HCT116 (cell line): ENCODE data around the gene GTF2IRD1. TPM values are rescaled to one million over a fixed set of nuclear protein-coding genes. Genes with fewer than 3 reads are reported as not detected.

Experiments used
- ATAC-seq: fragments of 200-7000 bp; cut with Tn5 transposase; 2 replicates; pipeline ENCODE4 v1.9.1; 2020; ENCODE audit warnings: mild to moderate bottlenecking, moderate library complexity
- BruUV-seq: library from RNA; stranded (reverse); fragments of 400-500 nt; replicated peaks from 2 replicates; lab custom pipeline; 2021; lab: Mats Ljungman, UMichigan
- CTCF ChIA-PET: fragments of 300-600 bp; sonication (Branson Sonifier 250); formaldehyde crosslinking; loops from one replicate; lab custom pipeline; 2021; ENCODE audit warnings: antibody characterized with exemption; lab: Charles Lee
- POLR2A ChIA-PET: fragments of 300-600, 350-600 bp; sonication (Branson Sonifier 250); formaldehyde crosslinking; loops from one replicate; lab custom pipeline; 2021; ENCODE audit warnings: antibody characterized with exemption; lab: Charles Lee
- RAD21 ChIA-PET, 2 experiments: fragments of 300-600 bp; sonication (Branson Sonifier 250); formaldehyde crosslinking; loops; one replicate each; lab custom pipeline; 2023; ENCODE audit warnings: low total read pairs in 2 of 2; ENCODE audit not compliant: uncharacterized antibody in 2 of 2, unreplicated experiment in 2 of 2, low non-redundant PET in 1 of 2; lab: Charles Lee
- DNase-seq: peaks from one replicate; pipeline ENCODE4 v3.0.0-alpha.2; 2010; ENCODE audit warnings: low read depth, low spot score
- H2AFZ ChIP-seq: fragments of 200-600 bp; shearing (Covaris generic), sonication (generic); 2 replicates; pipeline ENCODE4 v1.6.1; 2017; ENCODE audit warnings: low read depth, mixed run types, mixed read lengths, antibody characterized with exemption, low read length; ENCODE audit not compliant: poor library complexity, severe bottlenecking
- H3K27ac ChIP-seq: 2 replicates; pipeline ENCODE4 v1.5.1; 2012; ENCODE audit warnings: low read depth, low read length
- H3K27me3 ChIP-seq: fragments of 200-600 bp; sonication (generic); 2 replicates; pipeline ENCODE4 v1.6.1; 2016; ENCODE audit warnings: mixed run types, low read length, mixed read lengths; ENCODE audit not compliant: insufficient read depth
- H3K36me3 ChIP-seq, 2 experiments: fragments of 200-500 bp in 1 of 2; fragments of 200-600 bp in 1 of 2; sonication (Bioruptor generic) in 1 of 2; sonication (generic) in 1 of 2; 2 replicates each; pipeline versions ENCODE4 v1.5.1 to v1.6.1; 2014 to 2016; ENCODE audit warnings: low read length in 2 of 2, inconsistent platforms in 1 of 2, mixed read lengths in 1 of 2, mixed run types in 1 of 2; ENCODE audit not compliant: insufficient read depth in 2 of 2, control insufficient read depth in 1 of 2
- H3K4me1 ChIP-seq, 2 experiments: fragments of 200-600 bp in 1 of 2; sonication (generic) in 1 of 2; 2 replicates each; pipeline versions ENCODE4 v1.5.1 to v1.6.1; 2012 to 2017; ENCODE audit warnings: low read length in 2 of 2, inconsistent platforms in 1 of 2, mild to moderate bottlenecking in 1 of 2, mixed read lengths in 1 of 2, mixed run types in 1 of 2, moderate library complexity in 1 of 2; ENCODE audit not compliant: insufficient read depth in 2 of 2, control insufficient read depth in 1 of 2
- H3K4me2 ChIP-seq: fragments of 200-600 bp; sonication (generic); 2 replicates; pipeline ENCODE4 v1.6.1; 2017; ENCODE audit warnings: mixed run types, low read length, mixed read lengths
- H3K4me3 ChIP-seq, 2 experiments: fragments of 200-600 bp in 1 of 2; sonication (generic) in 1 of 2; replicated peaks in 1 of 2; 2 replicates each; pipeline ENCODE4 v1.5.1; 2011 to 2016; ENCODE audit warnings: low read length in 2 of 2, control low read depth in 1 of 2, low read depth in 1 of 2, mild to moderate bottlenecking in 1 of 2, mixed read lengths in 1 of 2, mixed run types in 1 of 2
- H3K79me2 ChIP-seq: fragments of 200-600 bp; sonication (generic); 2 replicates; pipeline ENCODE4 v1.6.1; 2017; ENCODE audit warnings: mild to moderate bottlenecking, mixed run types, low read length, moderate library complexity, mixed read lengths; ENCODE audit not compliant: insufficient read depth
- H3K9ac ChIP-seq: fragments of 200-600 bp; sonication (generic); 2 replicates; pipeline ENCODE4 v1.6.1; 2016; ENCODE audit warnings: low read length, mixed read lengths
- H3K9me2 ChIP-seq: fragments of 200-600 bp; sonication (generic), shearing (Covaris generic); 2 replicates; pipeline ENCODE4 v1.6.1; 2017; ENCODE audit warnings: mixed run types, mild to moderate bottlenecking, moderate library complexity; ENCODE audit not compliant: insufficient read depth
- H3K9me3 ChIP-seq, 2 experiments: fragments of 200-500 bp in 1 of 2; fragments of 200-600 bp in 1 of 2; sonication (Bioruptor generic) in 1 of 2; sonication (generic) in 1 of 2; 2 replicates each; pipeline ENCODE4 v1.6.1; 2014 to 2017; ENCODE audit warnings: low read length in 2 of 2, mixed read lengths in 2 of 2, inconsistent platforms in 1 of 2, low read depth in 1 of 2, mild to moderate bottlenecking in 1 of 2, mixed run types in 1 of 2, moderate library complexity in 1 of 2; ENCODE audit not compliant: control insufficient read depth in 1 of 2, insufficient read depth in 1 of 2
- H4K20me1 ChIP-seq: fragments of 200-600 bp; sonication (generic), shearing (Covaris generic); 2 replicates; pipeline ENCODE4 v1.6.1; 2017; ENCODE audit warnings: mixed run types, mild to moderate bottlenecking, moderate library complexity; ENCODE audit not compliant: insufficient read depth
- CBX3 ChIP-seq: IDR thresholded peaks from 2 replicates; pipeline ENCODE4 v1.6.1; 2012; ENCODE audit warnings: low read depth
- EGR1 ChIP-seq: IDR thresholded peaks from 2 replicates; pipeline ENCODE4 v1.6.1; 2012; ENCODE audit warnings: low read depth
- POLR2A ChIP-seq: IDR thresholded peaks from 2 replicates; pipeline ENCODE4 v1.7.0; 2011; ENCODE audit warnings: borderline replicate concordance; ENCODE audit not compliant: insufficient read depth, insufficient read length; ENCODE audit errors: extremely low read depth
- POLR2AphosphoS5 ChIP-seq: IDR thresholded peaks from 2 replicates; pipeline ENCODE4 v1.6.1; 2011; ENCODE audit warnings: mild to moderate bottlenecking, low read depth, low read length, moderate library complexity
- SP1 ChIP-seq: IDR thresholded peaks from 2 replicates; pipeline ENCODE4 v1.6.1; 2012; ENCODE audit warnings: low read depth
- TCF7L2 ChIP-seq: IDR thresholded peaks from 2 replicates; pipeline ENCODE4 v1.7.0; 2011; ENCODE audit warnings: borderline replicate concordance, inconsistent platforms; ENCODE audit not compliant: insufficient read depth, insufficient read length; ENCODE audit errors: extremely low read depth
- intact Hi-C: fragments of 100-400 bp; cut with micrococcal nuclease; formaldehyde crosslinking; loops from 2 replicates; pipeline ENCODE4 v1.10.0; 2022
- total RNA-seq: library from RNA; stranded (reverse); gene quantifications from one replicate; pipeline ENCODE4 v1.2.1, GENCODE V29; 2021; ENCODE audit not compliant: unreplicated experiment
- TF ChIP-seq, protein P1 (sequence below), 3 experiments: fragments of 200-600 bp in 1 of 3; sonication (generic) in 1 of 3; IDR thresholded peaks in 2 of 3; conservative IDR thresholded peaks in 1 of 3; 2 replicates each; pipeline ENCODE4 v1.5.1; 2012 to 2017; ENCODE audit warnings: low read depth in 2 of 3, low read length in 2 of 3, antibody characterized with exemption in 1 of 3, borderline replicate concordance in 1 of 3, control low read depth in 1 of 3, mild to moderate bottlenecking in 1 of 3, mixed read lengths in 1 of 3, mixed run types in 1 of 3, moderate library complexity in 1 of 3; ENCODE audit not compliant: insufficient read depth in 1 of 3
- TF ChIP-seq, protein P2 (sequence below): IDR thresholded peaks from 2 replicates; pipeline ENCODE4 v1.6.1; 2012

The GTF2IRD1 gene
- total RNA-seq, 1 experiment from 2014 or later: 34.5 TPM

GRCh38 chr7:74604326-74605020, 150.8 kb downstream of the GTF2IRD1 start (continued):
- TF ChIP-seq, protein P1, sequence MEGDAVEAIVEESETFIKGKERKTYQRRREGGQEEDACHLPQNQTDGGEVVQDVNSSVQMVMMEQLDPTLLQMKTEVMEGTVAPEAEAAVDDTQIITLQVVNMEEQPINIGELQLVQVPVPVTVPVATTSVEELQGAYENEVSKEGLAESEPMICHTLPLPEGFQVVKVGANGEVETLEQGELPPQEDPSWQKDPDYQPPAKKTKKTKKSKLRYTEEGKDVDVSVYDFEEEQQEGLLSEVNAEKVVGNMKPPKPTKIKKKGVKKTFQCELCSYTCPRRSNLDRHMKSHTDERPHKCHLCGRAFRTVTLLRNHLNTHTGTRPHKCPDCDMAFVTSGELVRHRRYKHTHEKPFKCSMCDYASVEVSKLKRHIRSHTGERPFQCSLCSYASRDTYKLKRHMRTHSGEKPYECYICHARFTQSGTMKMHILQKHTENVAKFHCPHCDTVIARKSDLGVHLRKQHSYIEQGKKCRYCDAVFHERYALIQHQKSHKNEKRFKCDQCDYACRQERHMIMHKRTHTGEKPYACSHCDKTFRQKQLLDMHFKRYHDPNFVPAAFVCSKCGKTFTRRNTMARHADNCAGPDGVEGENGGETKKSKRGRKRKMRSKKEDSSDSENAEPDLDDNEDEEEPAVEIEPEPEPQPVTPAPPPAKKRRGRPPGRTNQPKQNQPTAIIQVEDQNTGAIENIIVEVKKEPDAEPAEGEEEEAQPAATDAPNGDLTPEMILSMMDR (IDR thresholded peaks at IDR 0.05 in 2 of 3, conservative IDR thresholded peaks at IDR 0.05 in 1 of 3; ENCODE audit: borderline replicate concordance in 1 of 3, insufficient read depth in 1 of 3, low read depth in 2 of 3, low read length in 2 of 3): no peak

DNA sequence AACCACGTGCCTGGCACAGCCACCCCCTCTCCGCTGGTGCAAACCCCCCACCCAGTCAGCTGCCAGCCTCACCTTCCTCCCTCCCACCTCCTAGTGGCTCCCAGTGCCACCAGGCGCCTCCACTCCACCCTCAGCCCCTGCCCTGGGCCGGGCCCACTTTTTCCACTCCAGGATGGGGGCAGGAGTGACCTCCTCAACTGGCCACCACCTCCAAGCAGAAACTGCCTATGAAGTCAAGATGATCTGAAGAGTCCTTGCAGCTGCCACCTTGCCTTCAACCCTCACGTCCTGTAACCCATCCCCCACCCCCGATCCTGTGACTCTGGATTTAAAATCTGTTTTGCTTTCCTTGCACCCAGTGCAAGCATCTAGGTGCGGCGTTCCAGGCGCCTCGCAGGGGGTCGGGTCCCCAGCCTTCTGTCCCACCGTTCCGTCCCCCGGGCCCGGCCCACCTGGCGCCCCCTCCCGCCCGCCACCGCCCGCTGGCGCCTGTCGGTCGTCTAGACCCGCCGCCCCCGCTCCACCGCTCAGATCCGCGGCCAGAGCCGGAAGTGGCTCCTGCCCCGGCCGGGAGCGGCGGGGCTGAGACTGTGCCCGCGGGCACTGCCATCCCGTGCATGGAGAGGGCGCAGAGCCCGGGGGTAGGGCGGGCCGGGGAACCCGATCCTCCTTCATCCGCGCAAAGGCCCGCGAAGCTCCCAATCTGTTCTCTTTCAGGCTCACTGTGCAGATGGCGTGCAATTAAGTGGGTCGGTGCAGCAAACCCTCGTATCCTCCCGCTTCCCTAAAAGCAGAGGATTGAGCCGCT, 152.6 kb downstream of the GTF2IRD1 start:
- Histone ChIP-seq H3K79me2 (no peaks in the 10 kb centered on the region), H3K36me3 (no peaks in the 10 kb centered on the region), H3K27ac (peak overlapping the region; percentile 69), H2AFZ (peak overlapping the region; percentile 45), H3K9ac (peak overlapping the region; percentile 58), H3K9me3 (no peaks in the 10 kb centered on the region), H3K4me2 (peak overlapping the region; percentile 92), H4K20me1 (no peaks in the 10 kb centered on the region), H3K4me1 (peaks cover 59 to 76% of the 10 kb centered on the region in 2 experiments), H3K4me3 (peak overlapping the region; percentile 36 to 57), H3K9me2 (no peaks in the 10 kb centered on the region), H3K27me3 (no peaks in the 10 kb centered on the region)
- intact Hi-C loops: no loop called here
- ChIA-PET POLR2A (no interaction called here), RAD21 (no interaction called here), CTCF (interaction anchor here (0.6 kb wide), 1 partner anchor 15 kb away, joined by 3 read pairs; no protein-coding TSS in a partner anchor)
- BruUV-seq: no TSS peak
- TF ChIP-seq POLR2AphosphoS5 (0 out of 2 replicates have a peak, but pooled peaks have one; percentile 29), POLR2A (no peak), SP1 (peak; percentile 37), EGR1 (peak; percentile 89), CBX3 (peak; percentile 51; the same call in 1 of the 2 replicates), TCF7L2 (peak; percentile 85)
- TF ChIP-seq, protein P2, sequence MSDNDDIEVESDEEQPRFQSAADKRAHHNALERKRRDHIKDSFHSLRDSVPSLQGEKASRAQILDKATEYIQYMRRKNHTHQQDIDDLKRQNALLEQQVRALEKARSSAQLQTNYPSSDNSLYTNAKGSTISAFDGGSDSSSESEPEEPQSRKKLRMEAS: no peak; the same call in none of the 2 replicates
- ATAC-seq: peak; percentile 62
- DNase-seq: no peak
